Ovary (tissue), 9 donors: Measurements from ENCODE around the gene EIF2D. TPM values are rescaled to one million over a fixed set of nuclear protein-coding genes. Genes with fewer than 3 reads are reported as not detected.
A peak's percentile ranks its signal among the peaks of the same experiment; 100 is the strongest.

Experiments
- DNase-seq, 5 donors: peaks; one replicate each; pipeline ENCODE4 v3.0.0-alpha.2; 2019 to 2020
- H3K27ac ChIP-seq, 2 donors: fragments of 200-600 bp; one replicate each; pipeline versions ENCODE4 v1.5.1 to v1.8.0; 2019 to 2022
- H3K27me3 ChIP-seq: fragments of 200-600 bp; one replicate; pipeline ENCODE4 v1.8.0; 2022
- H3K36me3 ChIP-seq: fragments of 200-600 bp; sonication (generic); one replicate; pipeline ENCODE4 v1.5.1; 2019
- H3K4me1 ChIP-seq: one replicate; pipeline ENCODE4 v1.8.1; 2013; ENCODE audit warnings: mild to moderate bottlenecking, moderate library complexity; ENCODE audit not compliant: insufficient read depth
- H3K4me3 ChIP-seq: fragments of 200-600 bp; sonication (generic); one replicate; pipeline ENCODE4 v1.5.1; 2017
- H3K9me3 ChIP-seq, 2 donors: fragments of 200-600 bp in 1 of 2; sonication (generic) in 1 of 2; one replicate each; pipeline versions ENCODE4 v1.5.1 to v1.8.1; 2013 to 2019; ENCODE audit warnings: mild to moderate bottlenecking in 1 of 2, moderate library complexity in 1 of 2
- EP300 ChIP-seq: sonication (generic); formaldehyde crosslinking; IDR thresholded peaks from one replicate; pipeline ENCODE4 v1.6.1; 2017; ENCODE audit warnings: antibody characterized with exemption
- POLR2A ChIP-seq: fragments of 450-650 bp; IDR thresholded peaks from one replicate; pipeline ENCODE4 v1.6.1; 2017; ENCODE audit warnings: antibody characterized with exemption, mild to moderate bottlenecking, moderate library complexity
- WGBS, 3 donors: extraction: QIAGEN DNeasy Blood & Tissue Kit in 1 of 3; methylation state at CpG; one replicate each; pipeline versions ENCODE4 v1.1.5 to v1.1.7; 2013 to 2017; 5-methylcytosine and 5-hydroxymethylcytosine counted together
- intact Hi-C, 4 donors: fragments of 100-400 bp; cut with DNase I; formaldehyde crosslinking; loops; one replicate each; pipeline versions ENCODE4 v1.11.0 to v1.15.1; 2022 to 2023
- polyA plus RNA-seq, 2 donors: library from polyadenylated mRNA; stranded (reverse); fragments of 200-250 nt in 1 of 2; fragments of 350-450 nt in 1 of 2; fragmentation: Illumina TruSeq in 1 of 2; extraction: RNeasy Lipid Tissue Mini Kit (QIAGEN cat#74804) in 1 of 2; gene quantifications; one replicate each; pipeline ENCODE4 v1.2.3, GENCODE V29; 2013 to 2014
- total RNA-seq, 7 donors: library from RNA; depleted of rRNA in 2 of 7; stranded (reverse); fragments of >200 nt in 2 of 7; fragmentation: NEBNext Ultra II Directional in 3 of 7; extraction: Animal tissue kit (Norgen Biotek cat#: 25700) in 3 of 7; gene quantifications; one replicate each; pipeline versions ENCODE4 v1.1.0 to v1.2.4, GENCODE V29; 2016 to 2023
- TF ChIP-seq, protein P1 (sequence below), 3 donors: fragments of 450-650 bp in 2 of 3; fragments of 200-600 bp in 1 of 3; IDR thresholded peaks; one replicate each; pipeline versions ENCODE4 v1.5.1 to v1.8.0; 2016 to 2022; ENCODE audit warnings: antibody characterized with exemption in 3 of 3, mild to moderate bottlenecking in 1 of 3
- donor health status: DM: no; HTN: no; CAD: no; lungs with moderate emphysema.
- donor health status: DM: no; HTN: no; CAD: no.
- donor health status: Bipolar disorder and iron deficiency.
- donor health status: DM: yes; HTN: yes; CAD: no.
- donor health status: DM: no; HTN: no; CAD: no.
- donor health status: DM: yes; HTN: yes; CAD: no.

Gene EIF2D
- total and polyA plus RNA-seq, 9 donors: 46.4 to 90.0 (median 61.0) TPM

GRCh38 chr1:206556750-206557635, 55.3 kb downstream of the EIF2D start:
- WGBS, 3 donors: 1 to 2% (median 2%) methylated on average over 36 to 67 of the region's 67 CpGs
- H3K4me1 ChIP-seq: peaks cover 6% of the 10 kb centered on the region

DNA sequence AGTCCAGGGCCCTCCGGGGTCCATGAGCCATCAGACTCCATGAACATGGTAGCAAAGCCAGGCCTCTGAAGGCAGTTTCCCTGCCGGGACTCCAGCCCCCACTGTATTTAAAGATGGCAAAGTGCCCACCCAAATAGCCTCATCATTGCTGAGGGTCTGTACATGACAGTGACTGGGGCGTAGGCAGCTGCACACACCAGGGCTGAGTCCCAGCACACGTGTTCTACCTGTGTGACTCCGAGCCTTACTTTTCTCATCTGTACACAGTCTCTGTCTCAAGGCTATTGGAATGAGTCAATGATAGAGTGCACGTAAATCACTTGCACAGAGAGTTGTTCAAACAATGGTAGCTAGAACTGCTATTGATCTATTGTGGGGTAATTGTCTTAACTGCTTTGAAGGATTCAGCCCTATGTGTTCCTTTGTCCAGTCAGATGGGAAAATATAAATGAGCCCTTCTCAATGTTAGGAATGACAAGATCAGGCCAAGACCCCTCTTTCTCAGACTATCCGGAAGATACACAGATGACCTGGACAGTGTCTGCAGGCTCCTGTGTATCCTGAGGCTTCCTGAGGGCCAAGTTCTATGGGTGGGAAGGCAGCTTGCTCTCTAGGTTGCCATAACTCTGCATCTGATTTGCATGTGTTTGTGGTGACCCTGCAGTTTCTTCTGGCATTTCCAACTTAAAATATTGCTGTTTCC, 56.1 kb downstream of the EIF2D start:
- TF ChIP-seq POLR2A (no peak), EP300 (no peak)
- H3K4me1 ChIP-seq: peaks cover 6% of the 10 kb centered on the region
- intact Hi-C loops: no loop called here
- no peaks in the 10 kb centered on the region for H3K27me3 ChIP-seq
- no peak overlapping the region for H3K4me3 ChIP-seq
- H3K9me3 ChIP-seq: no peaks in the 10 kb centered on the region
- no peak for DNase-seq
- H3K27ac ChIP-seq: no peak overlapping the region
- WGBS, 3 donors: 55 to 64% (median 59%) methylated on average over 7 of the region's 7 CpGs
- no peaks in the 10 kb centered on the region for H3K36me3 ChIP-seq

More at GRCh38 chr1:206556750-206557635, 55.3 kb downstream of the EIF2D start:
- Histone ChIP-seq H3K9me3 (no peaks in the 10 kb centered on the region), H3K36me3 (no peaks in the 10 kb centered on the region), H3K27me3 (no peaks in the 10 kb centered on the region), H3K4me3 (peak overlapping the region; percentile 60), H3K27ac (no peak overlapping the region)
- TF ChIP-seq, protein P1, sequence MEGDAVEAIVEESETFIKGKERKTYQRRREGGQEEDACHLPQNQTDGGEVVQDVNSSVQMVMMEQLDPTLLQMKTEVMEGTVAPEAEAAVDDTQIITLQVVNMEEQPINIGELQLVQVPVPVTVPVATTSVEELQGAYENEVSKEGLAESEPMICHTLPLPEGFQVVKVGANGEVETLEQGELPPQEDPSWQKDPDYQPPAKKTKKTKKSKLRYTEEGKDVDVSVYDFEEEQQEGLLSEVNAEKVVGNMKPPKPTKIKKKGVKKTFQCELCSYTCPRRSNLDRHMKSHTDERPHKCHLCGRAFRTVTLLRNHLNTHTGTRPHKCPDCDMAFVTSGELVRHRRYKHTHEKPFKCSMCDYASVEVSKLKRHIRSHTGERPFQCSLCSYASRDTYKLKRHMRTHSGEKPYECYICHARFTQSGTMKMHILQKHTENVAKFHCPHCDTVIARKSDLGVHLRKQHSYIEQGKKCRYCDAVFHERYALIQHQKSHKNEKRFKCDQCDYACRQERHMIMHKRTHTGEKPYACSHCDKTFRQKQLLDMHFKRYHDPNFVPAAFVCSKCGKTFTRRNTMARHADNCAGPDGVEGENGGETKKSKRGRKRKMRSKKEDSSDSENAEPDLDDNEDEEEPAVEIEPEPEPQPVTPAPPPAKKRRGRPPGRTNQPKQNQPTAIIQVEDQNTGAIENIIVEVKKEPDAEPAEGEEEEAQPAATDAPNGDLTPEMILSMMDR (IDR thresholded peaks at IDR 0.05): no peak
- TF ChIP-seq POLR2A (no peak), EP300 (no peak)
- intact Hi-C loops: no loop called here
- DNase-seq: peak; percentile 47 to 68 (median 59)

GRCh38 chr1:206555473-206555935, 56.8 kb downstream of the EIF2D start:
- intact Hi-C loops: no loop called here
- H3K27me3 ChIP-seq: no peaks in the 10 kb centered on the region
- H3K36me3 ChIP-seq: no peaks in the 10 kb centered on the region
- WGBS, 3 donors: 6 to 11% (median 6%) methylated on average over 10 of the region's 10 CpGs
- peak; percentile 45 to 71 (median 48) for DNase-seq
- H3K4me1 ChIP-seq: peaks cover 6% of the 10 kb centered on the region
- no peak overlapping the region for H3K27ac ChIP-seq
- H3K4me3 ChIP-seq: no peak overlapping the region
- TF ChIP-seq EP300: no peak
- TF ChIP-seq, protein P1 (IDR thresholded peaks at IDR 0.05): no peak
- no peaks in the 10 kb centered on the region for H3K9me3 ChIP-seq

DNA sequence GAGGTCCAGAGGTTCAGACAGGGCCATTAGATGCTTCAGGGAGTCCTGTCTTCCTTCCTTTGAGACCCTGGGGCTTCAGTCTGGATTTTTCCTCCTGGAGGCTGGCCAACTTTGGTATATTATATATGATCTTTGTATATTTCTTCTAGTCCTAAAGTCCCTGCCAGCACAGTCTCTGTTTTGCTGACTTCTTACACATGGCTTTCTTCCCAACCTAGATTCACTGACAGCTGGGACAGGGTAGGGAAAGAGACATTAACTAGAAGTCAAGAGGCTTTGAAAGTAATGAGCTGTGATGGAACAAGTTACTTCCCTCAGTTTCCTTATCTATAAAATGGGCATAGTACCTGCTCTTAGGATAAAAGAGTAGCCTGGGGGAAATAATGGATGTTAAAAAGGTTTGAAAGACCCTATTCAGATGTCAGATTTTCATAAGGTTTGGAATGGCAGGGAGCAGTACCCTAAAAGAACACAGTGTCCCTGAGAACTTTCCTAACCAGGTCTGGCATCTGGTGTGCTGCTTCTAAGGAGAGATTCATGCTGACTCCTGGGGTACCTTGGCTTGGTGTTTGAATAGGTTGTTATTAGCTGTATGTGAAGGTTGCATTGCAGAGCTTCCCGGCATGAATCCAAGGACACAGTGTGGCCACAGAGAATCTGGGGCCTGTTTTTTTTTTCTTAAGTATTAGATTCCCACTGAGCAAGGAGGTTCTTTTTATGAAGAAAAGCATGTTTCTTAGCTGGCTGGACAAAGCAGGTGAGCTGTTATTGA, 57.4 kb downstream of the EIF2D start:
- TF ChIP-seq, protein P1 (IDR thresholded peaks at IDR 0.05): no peak
- TF ChIP-seq EP300 (no peak), POLR2A (no peak)
- 27 to 33% (median 31%) methylated on average over 1 of the region's 1 CpG for WGBS, 3 donors
- no peaks in the 10 kb centered on the region for H3K36me3 ChIP-seq
- no peaks in the 10 kb centered on the region for H3K27me3 ChIP-seq
- peaks cover 6% of the 10 kb centered on the region for H3K4me1 ChIP-seq
- no peak for DNase-seq
- H3K9me3 ChIP-seq: no peaks in the 10 kb centered on the region
- no peak overlapping the region for H3K27ac ChIP-seq
- H3K4me3 ChIP-seq: no peak overlapping the region
- intact Hi-C loops: no loop called here
